NCI-H1930 (cell line): ENCODE measurements around the gene ARHGAP26.

ENCODE experiments used
- DNase-seq, 2 experiments: peaks; one replicate each; lab custom pipeline; 2025; lab: John Stamatoyannopoulos, UW

The ARHGAP26 gene

DNA sequence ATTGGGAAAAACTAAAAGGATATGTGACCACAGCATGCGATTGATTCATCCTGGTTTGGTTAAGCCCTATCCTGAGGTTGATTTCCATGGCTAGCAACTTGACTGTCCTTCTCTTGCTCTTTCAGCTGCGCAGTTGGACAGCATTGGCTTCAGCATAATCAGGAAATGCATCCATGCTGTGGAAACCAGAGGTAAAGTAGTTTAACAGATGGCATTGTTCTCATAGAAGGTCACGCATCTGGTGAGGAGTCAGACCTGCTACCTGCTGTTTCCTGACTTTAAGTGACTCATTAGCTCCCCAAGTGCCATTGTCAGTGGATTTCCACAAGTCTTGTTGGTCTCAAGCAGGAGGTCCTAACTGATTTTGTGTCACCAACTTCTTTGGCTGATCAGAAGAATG is 266.9 kb downstream of the ARHGAP26 start:
- no peak for DNase-seq

DNA sequence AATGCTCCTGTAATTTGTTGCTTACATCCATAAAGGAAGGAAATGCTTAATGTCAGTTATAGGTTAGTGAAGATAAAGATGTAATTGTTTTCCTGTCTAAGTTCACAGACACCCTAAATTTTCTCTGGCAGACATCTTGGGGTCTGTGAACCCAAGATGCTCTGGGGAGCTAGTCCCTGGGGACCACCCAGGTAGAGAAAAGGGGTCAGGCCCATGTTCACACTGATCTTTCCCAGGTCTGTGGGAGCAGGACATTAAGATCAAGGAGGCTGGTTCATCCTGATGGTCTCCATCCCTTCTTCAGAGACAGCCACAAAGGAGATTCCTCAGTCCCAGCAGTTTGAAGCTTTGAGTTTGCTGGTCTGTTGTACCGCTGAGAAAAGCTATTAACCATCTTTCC is 267.5 kb downstream of the ARHGAP26 start:
- DNase-seq = no peak

DNA sequence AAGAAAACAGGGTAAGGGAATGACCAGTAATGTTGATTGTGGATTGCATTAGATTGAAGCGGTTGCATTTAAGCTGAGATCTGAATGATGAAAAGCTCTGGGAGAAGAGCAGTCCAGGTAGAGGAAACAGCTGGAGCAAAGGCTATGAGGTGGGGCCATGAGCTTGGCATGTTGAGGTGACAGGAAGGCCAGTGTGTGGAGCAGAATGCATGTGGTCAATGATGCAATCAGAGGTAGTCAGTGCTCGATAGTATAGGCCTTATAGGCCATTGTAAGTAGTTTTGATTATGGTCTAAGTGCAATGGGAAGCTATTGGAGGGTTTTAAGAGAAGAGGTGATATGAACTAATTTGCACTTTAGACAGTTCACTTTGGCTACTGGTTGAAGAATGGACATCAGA is 270.4 kb downstream of the ARHGAP26 start:
- DNase-seq = no peak

DNA sequence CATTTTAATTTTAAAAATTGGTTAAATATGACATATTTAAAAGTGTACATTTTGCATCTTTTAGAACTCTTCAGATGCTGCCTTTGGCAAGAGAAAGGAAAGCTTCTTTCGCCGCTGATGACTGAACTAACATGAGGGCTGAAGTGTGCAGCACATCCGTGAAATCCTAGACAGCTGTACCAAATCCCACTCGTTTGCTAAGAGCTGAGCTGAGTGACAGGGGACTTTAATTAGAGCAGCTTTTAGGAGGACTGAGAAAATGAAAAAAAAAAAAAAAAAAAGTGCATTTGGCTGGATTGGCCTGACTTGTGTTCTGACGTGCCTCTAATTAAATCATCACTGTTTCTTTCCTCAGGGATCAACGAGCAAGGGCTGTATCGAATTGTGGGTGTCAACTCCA is 271.3 kb downstream of the ARHGAP26 start:
- no peak for DNase-seq

DNA sequence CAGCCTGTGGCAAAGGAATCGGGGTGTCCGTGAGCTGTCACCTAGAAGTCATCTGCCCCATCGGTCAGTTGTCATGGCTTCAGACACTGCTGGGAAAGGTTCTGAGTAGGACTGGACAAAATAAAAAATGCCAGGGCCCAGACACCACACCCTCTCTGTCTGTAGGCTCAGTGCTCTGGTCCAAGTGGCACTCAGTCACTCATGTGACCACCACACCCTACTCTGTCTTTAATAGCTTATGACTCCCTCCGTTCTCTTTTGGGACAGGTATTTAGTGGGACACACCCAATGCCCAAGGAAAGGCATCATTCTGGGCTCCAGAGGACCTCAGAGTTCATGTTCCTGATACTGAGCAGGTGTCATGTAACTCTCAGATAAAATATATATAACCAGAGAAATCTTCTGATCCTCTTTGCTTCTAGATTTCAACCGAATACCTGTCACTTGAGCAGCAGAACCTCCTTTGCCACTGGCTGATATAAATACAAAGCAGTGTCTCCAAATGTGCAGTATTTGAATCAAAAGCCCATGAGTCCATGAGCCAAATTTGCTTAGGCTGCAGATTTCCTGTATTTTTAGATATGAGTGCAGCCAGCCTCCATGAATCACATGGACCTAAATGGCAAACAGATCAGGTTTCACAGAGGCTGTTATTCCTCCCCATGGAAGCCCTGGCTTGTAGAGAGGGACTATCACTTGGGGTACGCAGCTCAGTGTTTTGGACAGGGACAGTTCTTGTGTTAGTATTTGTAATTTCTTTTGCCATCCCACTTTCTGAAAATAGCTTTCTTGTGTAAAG is 272.0 kb downstream of the ARHGAP26 start:
- DNase-seq = no peak

DNA sequence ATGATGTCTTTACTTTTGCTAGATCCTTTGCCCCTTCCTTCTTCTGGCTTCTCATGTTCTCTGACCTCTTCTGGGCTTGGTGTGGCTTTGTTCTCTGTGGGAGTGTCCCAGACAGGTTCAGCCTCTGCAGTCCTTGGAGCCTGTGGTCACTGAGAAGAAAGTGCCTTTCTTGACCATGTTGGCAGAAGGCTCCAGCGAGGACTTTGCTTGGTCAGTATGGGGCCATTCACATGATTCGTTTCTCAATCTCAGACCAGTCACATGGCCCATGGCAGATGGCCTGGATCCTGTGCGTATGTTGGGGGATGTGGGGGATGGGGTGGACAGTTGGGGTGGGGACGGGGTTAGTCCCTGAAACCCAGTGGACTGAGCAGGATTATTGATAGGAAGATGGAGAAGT is 274.1 kb downstream of the ARHGAP26 start:
- DNase-seq = no peak

DNA sequence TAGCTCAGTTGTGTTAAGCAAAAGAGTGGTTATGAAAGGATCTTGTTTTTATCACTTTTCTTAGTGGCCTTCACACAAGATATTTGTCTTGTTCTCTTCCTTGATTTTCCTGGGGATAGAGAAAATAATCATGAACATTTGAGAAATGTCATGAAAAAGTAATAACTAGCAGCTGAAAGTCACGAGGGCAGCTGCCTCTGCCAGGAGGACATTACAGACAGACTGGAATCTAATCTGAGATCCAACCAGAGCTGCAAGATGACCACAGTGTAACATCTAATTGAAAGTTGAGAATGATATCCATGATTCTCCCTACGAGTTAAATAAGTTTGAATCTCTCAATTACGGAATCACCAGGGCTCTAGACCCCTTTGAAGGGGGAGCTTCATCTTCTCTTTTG is 274.9 kb downstream of the ARHGAP26 start:
- no peak for DNase-seq

DNA sequence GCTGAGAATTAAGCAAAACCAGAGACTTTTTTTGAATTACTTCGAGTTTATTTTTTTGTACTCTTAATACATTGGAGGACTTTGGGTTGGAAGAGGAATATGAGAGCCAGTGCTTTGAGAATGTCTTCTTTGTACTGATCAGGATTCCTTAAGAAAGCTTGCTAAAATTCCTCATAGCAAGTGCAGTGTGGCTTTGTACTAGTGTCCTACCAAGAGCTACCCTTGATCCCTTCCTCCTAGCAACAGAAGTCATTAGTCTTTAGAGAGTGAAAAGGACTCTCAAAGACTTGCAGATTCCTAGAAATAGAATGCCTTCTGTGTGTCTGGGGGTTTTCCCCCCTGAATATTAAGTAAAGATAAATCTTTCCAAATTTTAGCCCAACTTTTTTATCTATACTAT is 276.1 kb downstream of the ARHGAP26 start:
- DNase-seq = no peak

DNA sequence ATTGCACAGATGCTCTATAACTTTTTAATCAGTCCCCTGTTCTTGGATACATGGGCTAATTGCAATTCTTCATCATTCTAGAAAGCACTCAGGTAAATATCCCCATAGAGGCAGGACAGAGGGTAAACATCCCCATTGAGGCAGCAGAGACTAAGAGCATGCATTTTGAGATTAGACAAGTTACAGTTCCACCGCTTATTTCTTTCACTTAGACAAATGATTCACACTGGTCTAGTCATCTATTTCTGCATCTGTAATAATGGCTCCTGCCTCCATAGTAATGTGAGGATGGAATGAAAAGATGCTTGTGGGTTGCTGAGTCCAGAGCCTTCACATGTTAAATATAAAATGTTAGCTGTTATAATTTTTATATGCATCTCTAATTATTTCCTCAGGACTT is 276.9 kb downstream of the ARHGAP26 start:
- no peak for DNase-seq

DNA sequence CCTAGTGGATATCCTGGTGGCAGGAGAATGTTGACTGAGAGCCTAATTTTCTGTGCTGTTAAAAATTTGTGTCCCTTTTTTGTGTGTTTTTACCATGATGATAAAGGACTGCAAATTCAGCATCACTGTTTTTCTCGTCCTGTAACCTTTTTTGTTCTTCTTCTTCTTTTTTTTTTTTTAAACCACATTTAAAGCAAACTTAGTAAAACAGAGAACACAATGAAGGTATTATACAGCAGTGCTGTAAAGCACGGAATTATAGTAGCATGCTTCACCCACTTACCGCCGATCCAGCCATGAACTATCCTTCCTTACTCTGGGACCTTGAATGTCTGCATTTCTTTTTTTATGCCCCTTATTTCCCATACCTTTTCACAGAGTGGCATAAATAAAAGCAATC is 280.0 kb downstream of the ARHGAP26 start:
- DNase-seq = no peak

DNA sequence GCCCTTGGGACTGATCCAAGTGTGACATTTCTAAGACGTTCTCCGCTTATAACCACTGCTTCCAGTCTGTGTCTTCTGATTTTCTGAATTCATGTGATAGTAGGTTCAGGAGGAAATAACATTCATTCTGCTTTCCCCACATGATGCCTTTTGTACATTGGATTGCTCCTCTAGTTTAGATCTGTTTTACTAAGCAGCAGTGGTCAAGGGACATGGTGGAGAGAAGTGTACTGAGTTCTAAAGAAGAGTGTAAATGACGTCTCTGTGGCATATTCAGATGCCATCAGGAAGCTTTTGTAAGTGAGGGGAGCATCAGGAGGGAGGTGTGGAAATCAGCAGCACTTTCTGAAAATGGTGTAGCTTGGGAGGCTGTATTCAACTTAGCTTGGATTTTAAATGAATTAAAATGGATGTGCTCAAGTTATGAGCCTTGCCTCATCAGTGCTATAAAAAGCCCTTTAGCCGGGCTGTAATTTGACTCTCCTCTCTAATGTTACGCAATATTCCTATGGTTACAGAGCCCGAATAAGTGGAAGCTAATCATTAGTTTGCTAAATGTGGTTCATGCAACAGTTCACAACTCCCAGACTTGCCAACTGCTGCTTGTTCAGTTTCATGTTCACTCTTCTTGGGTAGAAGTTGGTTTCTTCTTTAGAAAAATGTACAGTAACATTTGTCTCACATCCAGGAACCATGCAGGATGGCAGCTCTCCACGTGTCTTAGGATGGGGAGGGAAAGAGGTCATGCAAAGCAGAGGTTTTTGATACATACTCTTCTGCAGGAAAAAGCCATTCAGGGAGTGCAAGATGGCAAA is 281.3 kb downstream of the ARHGAP26 start:
- peak in 1 of 2 experiments; percentile 10 for DNase-seq

DNA sequence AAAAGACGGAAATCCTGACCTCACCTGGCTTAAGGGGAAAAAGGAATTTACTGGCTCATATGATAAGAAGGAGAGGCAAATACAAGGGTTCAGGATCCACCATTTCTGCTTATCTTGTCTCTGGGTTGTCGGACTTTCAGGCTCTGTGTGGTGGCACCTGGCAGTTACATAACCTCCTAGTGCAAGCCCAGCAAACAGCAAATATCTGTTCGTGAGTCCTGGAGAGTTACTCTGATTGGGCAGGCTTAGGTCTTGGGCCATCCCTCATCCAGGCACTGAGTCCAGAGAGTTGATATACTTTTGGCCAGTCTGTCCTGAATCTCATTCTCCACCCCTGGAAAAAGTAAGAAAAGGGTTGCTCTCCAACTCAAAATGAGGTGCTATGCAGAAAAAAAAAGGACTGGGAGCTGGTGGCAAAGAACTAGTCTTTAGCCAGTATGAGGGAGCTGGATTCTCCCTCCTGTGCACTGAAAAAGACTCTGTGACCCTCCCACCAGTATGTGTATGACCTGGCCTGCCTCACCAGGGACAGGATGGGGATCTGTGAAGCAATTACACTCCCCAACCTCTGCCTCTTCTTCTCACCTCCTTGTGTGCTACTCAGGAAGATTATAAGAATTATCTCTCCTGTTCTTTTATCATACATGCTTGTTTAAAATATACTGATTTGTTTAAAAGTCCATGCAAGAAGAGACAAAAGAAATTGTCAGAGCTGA is 282.9 kb downstream of the ARHGAP26 start:
- no peak for DNase-seq

DNA sequence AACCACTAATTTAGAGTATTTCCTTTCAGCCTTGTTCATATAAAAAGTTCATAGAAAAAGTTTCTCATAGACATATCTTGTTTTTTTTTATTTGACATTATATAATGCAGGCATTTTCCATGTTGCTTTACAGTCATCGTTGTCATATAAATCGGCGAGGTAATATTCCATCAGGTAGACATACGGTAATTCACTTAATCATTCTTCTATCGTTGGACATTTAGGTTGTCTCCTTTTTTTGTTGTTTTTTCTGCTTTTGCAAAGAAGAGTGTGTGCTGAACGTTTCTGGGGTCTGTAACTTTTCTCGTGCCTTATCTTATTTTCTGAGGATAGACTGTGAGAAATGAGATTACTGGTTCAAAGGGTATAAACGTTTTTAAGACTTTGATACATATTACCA is 283.6 kb downstream of the ARHGAP26 start:
- DNase-seq = no peak

DNA sequence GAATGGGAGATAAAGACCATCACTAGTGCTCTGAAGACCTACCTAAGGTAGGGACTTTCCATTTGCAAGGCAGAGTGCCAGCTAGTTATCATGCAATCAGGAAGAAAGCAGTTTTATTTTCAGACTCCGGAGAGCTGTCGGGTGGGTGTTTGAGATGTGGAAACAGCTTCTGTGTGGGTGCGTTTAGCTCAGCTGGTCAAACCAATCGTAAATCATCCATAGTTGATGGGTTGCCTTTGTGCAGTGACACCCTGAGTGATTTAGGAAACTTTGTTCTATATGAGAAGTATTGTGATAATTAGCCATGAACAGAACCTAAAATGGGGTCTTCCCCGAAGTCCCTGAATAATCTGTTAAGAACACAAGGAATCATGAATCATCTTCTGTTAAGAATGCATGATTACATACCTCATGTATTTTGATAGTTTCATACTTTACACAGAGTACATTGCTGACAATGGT is 284.3 kb downstream of the ARHGAP26 start:
- no peak for DNase-seq

DNA sequence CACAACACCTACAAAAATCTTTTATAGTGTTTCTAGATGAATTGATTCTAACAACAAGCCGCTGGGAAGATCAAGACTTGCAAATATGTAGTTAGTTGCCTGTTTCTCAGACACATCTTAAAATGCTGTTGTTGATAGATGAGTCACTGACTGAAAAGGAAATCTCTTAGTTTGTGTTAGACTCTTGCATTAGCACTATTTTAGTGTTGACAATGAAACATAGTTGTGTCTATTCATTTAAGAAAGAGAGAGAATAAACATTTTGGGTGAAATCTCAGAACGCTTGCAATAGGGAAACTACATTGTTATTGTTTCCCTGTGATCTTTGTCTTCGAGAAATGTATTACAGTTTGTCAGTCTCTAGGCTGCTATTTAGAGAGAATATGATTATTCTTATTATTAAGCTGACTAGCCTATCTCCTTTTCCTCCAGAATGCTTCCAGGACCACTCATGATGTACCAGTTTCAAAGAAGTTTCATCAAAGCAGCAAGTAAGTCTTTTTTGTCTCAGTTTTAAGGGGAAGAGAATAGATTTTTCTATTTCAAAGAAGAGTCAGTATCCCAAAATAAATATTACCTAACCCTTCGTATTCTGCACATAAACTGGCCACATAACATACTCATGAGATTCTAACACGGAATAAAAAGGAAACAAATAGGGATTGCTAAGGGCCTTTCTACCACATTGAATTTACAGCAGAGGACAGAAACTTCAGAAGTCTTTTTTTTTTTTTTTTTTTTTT is 285.6 kb downstream of the ARHGAP26 start:
- DNase-seq = no peak

DNA sequence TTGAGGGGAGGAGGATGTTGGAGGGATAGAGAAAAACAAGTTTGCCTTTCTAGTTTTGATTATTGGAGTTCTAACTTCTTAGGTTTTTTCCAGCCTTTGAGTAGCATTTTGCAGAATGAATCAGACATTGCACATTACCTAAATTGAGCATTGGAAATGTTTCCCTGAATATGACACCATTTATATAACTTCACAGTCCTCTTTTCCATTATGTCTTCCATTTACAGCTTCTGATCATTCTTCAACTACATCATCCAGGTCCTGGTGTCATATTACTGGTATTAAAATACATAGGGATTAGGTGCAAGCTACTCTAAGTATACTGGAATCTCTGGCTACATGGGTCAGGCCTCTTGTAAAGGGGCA is 286.1 kb downstream of the ARHGAP26 start:
- no peak for DNase-seq

DNA sequence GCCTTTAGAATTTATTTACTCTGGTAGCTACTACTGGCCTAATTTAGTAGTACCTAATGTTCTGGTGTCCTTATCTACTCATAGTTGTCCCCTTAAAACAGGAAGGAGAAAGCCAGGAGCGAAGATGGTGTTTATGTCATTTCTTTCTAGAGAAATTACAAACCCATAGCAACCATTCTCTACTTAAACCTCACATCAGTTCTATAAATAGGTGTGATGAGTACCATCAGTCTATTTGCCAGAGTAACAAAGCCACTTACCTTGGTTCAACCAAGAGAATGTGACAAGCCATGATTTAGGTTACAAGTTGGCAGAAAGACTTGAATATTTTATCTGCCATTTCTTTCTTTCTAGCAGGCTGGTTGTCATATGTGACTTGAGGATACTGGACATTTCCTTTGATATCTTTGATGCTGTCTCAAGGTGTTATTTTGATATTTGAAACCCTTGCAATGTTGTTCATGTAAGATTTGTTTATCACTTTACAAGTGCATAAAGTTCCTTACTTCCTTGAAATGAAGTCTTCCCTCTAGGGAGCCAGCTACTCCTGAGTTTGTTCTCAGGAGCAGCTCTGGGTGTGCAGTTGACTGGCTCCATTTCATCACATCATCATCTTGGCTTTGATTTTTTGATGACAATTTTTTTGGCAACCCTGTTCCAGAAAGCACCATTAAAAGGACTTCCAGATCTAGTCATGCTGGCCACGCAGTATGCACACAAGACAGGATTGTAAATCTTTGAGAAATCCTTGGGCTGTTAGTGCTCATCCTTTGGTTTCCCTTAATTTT is 286.8 kb downstream of the ARHGAP26 start:
- DNase-seq = no peak

DNA sequence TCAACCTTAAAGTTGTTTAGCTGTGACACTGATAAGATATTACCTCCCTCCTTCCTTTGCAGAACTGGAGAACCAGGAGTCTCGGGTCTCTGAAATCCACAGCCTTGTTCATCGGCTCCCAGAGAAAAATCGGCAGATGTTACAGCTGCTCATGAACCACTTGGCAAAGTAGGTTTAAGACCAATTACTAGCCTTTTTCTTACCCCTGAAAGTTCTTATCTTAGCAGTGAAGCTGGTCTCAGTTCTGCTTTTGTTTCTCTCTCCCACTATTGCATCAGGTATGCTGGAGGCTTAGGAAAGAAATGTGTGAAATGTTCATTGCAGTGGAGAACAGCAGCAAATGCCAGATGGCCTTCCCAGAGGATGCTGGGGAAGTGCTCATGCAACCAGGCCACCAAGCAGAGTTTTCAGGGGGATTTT is 287.4 kb downstream of the ARHGAP26 start:
- no peak for DNase-seq

DNA sequence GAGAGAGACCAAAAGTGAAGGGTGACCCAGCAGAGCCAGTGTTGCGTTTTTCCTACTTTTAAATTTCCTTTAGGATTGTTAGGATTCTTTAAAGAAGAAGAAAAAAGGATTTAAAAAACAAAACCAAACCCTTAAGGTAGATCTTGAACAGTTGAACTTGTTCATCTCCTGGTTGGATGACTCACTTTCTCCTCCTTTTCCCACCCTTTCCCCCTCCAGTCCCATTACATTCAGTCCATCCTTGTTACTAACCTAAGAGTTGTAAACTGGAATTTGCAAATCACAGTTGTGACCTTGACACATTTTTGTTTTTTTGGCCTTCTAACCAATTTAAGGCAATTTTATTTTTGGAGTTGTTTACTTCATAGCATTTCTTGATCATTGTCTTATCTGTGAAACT is 289.2 kb downstream of the ARHGAP26 start:
- DNase-seq = no peak

DNA sequence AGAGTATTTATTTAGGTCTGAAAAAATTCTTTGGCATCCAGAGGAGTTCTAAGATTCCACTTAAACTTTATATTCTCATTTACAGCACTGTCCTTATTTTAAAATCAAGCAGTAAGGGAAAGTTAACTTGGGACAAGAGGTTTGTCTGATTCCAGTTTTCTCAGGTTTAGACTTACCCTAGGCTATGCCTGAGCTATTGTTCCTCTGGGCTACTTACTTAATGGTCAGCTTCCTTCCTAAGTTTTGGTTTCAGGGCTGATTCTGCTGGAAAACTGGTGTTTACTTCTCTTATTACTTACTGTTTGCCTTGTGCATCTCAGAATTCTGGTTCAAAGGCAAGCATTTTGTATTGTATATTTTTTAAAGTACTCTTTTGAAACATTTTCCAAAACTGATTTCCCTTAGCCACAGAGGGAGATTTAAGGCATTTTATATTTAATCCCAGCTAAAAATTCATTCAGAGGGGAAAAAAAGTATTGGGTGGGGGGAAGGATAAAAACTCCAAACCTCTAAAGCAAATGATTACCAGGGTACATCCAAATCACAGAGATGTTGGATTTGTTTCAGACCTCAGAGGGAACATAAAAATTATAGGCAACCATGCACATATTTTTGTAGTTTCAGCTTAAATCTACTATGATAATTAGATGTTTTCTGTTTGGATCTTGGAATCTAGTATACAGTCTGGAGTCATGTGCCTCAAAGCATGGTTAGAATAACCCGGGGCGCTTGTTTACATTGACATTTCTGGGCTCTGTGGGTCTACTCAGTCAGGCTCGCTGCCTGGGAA is 290.0 kb downstream of the ARHGAP26 start:
- no peak for DNase-seq
